ENCODE data around the gene NRCAM.

NRCAM gene

DNA sequence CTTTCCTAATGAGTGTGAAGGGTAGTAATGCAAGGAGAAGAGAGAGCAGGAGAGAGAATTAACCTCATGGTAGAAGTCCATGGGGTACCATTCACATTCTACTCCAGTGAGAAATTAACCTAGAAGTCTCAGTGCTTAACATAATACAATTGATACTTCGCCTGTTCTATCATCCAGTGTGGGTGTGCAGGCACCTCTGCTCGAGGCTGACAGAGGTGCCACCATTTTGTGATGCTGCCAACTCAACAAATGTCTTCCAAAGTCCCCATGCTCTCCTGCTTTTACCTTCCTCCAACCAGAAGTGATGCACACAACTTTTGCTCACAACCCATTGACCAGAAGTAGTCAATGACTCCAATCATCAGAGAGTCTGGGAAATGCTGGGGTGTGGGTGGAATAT lies 207.8 kb downstream of the NRCAM start:
- no peak for DNase-seq (ENCODE audit: low read depth, low spot score)

- no peak for DNase-seq (ENCODE audit: low read depth, low spot score)
Measured at GRCh38 chr7:108247614-108248013, 208.6 kb downstream of the NRCAM start.

- DNase-seq (ENCODE audit: low read depth, low spot score), result no peak
Measured at GRCh38 chr7:108246227-108246837, 209.9 kb downstream of the NRCAM start.

DNA sequence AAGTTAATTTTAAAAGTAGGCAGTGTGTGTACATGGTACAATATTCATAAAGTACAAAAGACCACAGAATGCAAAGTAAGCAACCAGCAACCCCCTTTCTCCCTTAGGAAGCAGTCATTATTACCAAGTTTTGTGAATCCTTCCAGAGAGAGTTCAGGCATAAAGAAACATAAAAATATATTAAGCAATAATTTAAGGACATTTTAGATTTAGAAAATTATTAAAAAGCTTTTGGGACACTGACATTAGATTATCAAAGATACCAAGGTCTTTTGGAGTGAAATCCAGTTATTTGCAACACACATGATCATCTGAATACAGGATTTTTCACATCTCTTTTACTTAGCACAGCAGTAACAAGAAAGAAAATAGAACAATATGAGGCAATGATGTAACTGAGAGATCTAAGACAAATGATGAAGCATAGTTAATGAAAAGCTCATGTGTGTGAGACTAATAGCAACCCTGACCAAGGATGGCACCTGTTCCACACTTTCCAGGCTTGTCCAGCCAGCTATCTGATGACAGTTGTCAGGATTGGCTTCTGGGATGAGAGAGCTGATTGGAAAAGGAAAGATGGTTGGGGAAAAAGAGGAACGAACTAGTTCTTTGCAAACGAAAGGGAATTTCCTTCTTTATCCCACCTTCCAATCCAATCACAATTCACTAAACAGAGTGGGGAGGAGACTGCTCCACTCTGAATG lies 210.6 kb downstream of the NRCAM start:
- DNase-seq (ENCODE audit: low read depth, low spot score), result no peak

DNA sequence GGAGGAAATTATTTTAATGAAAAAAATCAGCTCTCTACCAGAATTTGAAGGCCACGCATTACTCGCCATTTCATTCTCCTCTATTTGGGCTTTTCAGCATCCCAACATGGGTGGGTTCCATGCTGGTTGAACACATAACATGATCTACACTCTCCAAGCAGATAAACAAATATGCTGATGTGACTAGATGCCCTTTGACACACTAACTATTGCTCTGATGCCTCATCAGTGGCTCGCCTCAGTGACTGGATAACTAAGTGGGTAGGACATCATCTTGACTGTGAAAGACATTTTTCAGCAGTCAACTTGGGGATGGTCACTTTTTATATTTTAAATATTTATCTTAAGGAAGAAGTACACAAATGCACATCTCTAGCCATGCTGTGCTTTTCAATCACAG lies 212.1 kb downstream of the NRCAM start:
- DNase-seq (ENCODE audit: low read depth, low spot score), result no peak

GRCh38 chr7:108239501-108240225 lies 216.6 kb downstream of the NRCAM start:
- no peak for DNase-seq (ENCODE audit: low read depth, low spot score)

- peak; percentile 15 for DNase-seq (ENCODE audit: low read depth, low spot score)
Measured at GRCh38 chr7:108236681-108237415, 219.4 kb downstream of the NRCAM start.

GRCh38 chr7:108235451-108236061 lies 220.7 kb downstream of the NRCAM start:
- no peak for DNase-seq (ENCODE audit: low read depth, low spot score)

DNA sequence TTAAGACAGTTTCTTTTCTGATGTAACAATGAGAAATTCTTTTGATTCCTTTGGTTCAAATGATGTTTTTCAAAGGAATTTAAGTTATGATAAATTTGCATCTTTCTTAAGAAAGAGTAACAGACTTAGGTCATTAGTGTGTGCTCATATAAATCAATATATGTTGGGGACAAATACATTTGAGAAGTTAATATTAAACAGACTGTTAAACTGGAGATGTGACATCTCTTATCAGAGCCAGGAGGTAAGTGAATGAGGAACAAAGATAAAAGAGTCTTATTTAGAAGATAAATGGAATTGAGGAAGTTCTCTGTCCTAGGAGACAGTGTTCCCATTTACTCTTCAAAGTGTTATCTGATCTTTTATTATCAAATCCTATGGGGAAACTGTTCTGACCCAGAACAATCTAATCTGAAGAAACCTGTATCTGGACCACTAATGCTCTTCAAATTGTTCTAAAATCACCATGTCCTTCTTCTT lies 221.2 kb downstream of the NRCAM start:
- no peak for DNase-seq (ENCODE audit: low read depth, low spot score)

DNA sequence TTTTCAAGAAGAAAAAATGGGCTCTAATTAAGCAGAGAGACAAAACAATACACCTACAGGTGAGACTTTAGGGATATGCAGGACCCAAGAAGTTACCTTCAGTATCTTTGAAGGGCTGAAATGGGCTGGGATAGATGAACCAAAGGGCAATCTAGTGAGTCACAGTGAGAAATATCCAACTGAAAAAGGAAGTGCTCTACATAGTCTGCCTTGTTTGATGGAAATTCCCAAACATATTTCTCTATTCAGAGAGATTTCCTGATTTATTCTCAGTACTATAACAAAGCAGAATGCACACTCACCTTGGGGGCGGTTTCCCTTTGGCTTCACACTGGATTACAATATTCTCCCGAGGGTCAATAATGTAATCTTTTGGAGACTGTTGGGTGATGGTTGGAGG lies 222.0 kb downstream of the NRCAM start:
- DNase-seq (ENCODE audit: low read depth, low spot score), result no peak

DNA sequence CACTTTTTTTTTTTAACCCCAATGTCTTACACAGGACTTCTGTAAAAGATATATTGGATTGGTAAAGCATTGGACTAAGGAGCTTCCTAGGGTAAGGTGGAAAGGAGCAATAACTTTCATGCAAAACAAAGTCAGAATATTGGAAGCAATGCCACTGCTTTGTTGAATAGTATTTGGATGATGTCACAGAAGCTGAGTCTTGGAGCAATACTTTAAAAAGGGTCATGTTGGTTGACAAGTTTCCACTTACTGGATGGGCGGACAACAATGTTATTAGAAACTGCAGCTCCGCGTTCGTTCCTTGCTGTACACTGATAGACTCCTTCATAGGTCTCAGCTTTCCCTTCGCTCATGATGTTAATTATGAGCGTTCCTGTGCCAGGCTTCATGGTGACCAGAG lies 224.2 kb downstream of the NRCAM start:
- no peak for DNase-seq (ENCODE audit: low read depth, low spot score)

DNA sequence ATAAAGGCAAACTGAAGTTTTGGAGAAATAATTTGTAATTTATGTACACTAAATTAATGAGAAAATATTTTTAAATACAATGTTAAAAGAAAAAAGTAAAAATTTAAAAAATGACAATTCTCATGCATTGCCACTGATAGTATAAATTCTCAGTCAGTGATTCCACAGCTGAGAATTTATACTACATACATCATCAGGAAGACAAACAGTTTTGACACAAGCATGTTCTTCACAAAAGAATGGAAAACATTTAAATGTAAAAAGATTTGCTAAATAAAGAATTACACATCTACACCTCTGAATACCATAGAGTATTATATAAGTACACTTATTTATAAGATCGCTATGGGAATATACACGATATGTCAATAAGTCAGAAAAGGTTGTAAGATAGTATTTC lies 225.0 kb downstream of the NRCAM start:
- DNase-seq (ENCODE audit: low read depth, low spot score), result no peak

- no peak for DNase-seq (ENCODE audit: low read depth, low spot score)
Measured at GRCh38 chr7:108227366-108227765, 228.9 kb downstream of the NRCAM start.

DNA sequence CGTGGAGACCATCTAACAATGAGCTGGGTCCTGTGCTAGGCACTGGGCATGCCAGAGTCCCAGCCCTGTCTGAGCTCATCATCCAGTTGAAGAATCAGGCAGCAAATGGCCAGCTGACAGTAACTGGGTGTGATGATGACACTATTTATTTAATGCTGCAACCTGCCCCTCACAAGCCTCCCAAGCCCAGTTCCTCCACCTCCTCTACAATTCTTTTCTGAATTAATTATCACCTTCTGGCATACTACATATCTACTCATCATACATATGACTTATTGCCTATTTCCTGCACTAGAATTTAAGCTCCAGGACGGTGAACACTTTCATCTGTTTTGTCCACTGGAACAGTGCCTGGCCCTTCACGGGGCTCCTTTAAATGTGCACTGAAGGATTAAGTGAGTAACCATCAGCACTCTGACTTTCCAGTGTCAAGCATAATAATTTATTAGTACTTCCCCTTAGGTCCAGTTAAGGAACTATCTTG lies 229.4 kb downstream of the NRCAM start:
- no peak for DNase-seq (ENCODE audit: low read depth, low spot score)

- no peak for DNase-seq (ENCODE audit: low read depth, low spot score)
Measured at GRCh38 chr7:108225531-108226181, 230.6 kb downstream of the NRCAM start.

DNA sequence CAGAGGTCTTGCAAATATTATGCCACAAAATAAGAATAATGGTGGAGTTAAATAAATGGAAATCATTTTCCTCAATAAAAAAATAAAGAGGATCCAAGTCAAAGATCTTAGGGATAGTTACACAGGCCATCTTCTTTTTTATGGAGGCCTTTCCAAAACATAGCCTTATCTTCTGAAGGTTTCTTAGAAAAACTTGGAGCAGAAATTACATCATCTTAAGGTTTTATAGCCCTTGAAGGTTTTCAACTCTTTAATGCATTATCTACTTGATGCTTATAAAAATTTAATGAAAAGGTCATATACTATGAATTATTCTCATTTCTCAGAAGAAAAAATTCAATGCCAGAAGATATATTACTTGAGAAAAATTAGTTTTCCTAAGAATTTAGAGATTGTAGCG lies 231.8 kb downstream of the NRCAM start:
- no peak for DNase-seq (ENCODE audit: low read depth, low spot score)

GRCh38 chr7:108222236-108222892 lies 233.9 kb downstream of the NRCAM start:
- DNase-seq (ENCODE audit: low read depth, low spot score), result peak; percentile 12

GRCh38 chr7:108211382-108212201 lies 244.6 kb downstream of the NRCAM start:
- DNase-seq (ENCODE audit: low read depth, low spot score), result peak; percentile 20

- DNase-seq (ENCODE audit: low read depth, low spot score), result no peak
Measured at GRCh38 chr7:108210796-108211195, 245.4 kb downstream of the NRCAM start.

- DNase-seq (ENCODE audit: low read depth, low spot score), result no peak
Measured at GRCh38 chr7:108205311-108205710, 250.9 kb downstream of the NRCAM start.
